Bone marrow (tissue), 2 donors: ENCODE results near the gene GRK1.

Experiments
- DNase-seq, 2 donors: peaks; one replicate each; lab custom pipeline; 2025; lab: John Stamatoyannopoulos, UW

The GRK1 gene

DNA sequence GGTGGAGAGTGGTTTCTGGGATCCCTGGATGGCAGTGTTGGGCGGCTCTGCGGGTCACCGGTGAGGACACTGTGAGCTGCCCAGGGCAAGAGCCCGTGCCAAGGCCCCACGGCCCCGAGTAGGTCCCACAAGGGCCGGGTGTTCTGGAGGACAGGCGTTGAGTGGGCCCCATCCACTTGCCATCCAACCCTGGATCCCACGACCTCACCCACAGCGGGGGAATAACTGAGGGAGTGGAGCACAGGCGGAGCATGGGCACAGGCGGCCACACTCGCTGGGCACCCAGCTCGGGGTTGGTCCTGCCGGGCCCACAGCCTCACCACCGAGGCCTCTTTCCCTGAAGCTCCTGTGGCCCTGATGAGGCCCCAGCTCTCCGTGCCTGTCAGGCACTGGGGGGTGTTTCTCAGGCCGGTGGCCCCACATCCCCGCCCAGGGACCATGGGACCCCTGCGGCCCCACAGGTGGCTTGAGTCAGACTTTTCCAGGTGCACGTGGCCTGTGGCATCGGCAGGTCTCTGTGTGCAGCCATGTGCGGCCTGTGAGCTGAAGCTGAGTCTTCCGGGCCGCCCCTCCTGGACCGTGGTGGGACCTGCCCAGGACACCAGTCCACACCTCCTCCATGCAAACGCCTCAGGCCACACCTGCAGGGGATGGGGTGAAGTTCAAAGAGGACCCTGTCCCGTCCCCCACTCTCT, 108.6 kb downstream of the GRK1 start:
- DNase-seq: no peak

DNA sequence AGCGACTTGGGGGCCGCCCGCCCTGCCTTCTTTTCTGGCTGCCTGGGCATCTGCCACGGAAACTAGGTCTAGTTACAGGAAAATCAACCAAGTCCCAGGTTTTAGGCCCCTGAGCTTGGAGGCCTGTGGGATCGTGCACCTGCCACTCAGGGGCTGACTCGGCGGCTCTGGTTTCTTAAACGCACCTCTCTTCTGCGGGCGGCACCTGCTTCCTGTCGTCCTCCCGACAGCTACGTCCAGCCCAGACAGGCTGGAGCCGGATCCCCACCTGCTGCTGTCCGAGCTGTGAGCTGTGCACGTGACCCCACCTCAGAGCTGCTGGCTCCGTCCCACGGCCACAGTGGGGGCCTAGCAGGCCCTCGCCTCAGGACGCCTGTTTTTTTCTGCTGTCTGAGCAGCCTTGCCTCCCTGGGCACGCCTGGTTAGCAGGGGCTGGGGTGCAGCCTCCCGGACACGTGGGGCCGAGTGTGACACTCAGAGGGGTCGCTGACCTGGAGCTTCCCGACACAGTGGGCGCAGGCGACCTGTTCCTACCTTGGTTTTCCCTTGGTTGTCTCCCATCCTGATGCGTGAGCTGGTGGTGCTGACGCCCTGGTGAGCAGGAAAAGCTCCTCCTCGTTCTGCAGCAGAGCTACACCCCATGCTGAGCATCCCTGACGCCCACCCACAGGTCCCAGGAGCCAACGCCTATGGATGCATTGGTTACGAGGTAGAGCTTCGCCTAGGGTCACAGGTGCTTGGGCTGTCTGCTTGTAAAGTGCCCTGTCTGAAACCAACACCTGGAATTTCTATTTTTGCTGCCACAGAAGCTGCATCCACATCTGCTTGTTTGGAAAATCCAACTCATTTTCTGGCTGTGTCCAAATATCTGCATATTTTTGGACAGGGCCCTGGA, 109.5 kb downstream of the GRK1 start:
- DNase-seq: no peak

DNA sequence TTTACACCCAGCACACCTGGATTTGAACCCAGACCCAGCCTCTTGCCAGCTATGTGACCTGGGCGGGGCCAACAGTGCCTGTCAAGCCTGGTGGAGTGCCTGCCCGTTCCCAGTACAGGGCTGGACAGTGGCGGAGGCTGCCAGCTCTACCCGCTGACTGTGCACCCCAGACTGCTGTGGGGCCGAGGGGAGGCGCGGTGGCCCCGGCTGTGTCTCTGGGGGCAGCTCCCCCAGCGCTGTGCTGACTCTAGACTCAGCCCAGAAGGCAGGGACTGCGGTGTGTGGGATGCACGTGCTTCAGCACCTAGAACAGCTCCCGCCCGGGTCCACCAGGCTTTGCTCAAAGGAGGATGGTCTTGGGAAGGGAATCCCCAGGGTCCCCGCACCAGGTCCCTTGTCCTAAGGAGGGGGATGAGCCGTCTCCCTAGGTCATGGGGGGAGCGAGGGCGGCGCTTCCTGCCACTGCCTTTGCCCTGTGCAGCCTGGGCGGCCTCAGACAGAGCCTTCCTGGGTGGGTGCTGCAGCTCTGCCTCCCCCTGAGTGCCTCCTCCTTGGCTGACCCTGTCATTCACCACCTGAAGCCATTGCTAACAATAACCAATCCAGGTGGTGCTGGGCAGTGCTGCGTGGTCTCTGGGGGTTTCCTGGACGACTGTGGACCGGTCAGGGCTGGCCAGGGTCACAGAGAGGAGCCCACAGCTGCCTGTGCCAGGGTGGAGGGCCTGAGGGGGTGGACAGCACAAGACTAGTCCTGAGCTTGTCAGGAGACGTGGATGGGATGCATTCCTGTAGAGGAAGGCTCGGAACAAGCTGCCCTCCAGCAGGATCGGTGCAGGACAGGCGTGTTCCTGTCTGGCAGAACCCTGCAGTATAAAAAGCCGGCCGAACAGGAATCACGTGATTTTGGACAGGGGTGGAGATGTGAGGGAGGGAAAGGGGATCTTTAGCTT, 110.6 kb downstream of the GRK1 start:
- DNase-seq: no peak

DNA sequence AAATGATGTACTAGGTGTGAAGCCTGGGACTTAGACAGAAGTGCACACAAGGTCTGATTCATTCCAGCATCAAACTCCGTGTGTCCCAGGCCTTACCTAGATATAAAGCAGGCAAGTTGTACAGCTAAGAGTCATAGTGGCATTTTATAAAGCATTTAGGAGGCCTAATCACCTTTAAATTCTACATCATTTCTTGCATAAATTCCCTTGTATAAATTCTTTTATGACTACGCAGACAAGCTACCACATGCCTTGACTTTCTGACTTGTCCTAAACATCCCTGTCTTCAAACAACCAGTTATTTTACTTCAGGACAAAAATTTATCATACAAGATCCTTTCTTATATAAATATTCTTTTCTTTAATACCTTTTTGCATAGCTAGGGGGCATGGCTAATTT, 114.6 kb downstream of the GRK1 start:
- no peak for DNase-seq

DNA sequence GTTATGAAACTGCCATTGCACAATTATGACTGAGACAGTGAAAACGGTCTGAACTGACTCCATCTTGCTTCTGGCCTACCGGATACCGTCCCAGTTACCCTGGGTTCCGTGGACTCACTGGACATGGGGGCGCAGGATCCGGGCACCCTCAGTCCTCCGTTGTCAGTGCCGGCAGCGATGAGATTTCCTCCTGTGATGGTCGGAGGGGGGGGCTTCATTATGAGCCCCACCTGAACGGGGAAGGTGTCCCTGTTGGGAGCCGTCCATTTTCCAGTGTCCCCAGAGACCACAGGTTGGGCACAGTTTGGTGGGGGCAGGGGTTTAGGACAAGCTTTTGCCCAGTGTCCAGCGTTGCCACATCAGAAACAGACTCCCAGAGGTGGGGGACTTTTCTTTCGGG, 115.5 kb downstream of the GRK1 start:
- DNase-seq: no peak

DNA sequence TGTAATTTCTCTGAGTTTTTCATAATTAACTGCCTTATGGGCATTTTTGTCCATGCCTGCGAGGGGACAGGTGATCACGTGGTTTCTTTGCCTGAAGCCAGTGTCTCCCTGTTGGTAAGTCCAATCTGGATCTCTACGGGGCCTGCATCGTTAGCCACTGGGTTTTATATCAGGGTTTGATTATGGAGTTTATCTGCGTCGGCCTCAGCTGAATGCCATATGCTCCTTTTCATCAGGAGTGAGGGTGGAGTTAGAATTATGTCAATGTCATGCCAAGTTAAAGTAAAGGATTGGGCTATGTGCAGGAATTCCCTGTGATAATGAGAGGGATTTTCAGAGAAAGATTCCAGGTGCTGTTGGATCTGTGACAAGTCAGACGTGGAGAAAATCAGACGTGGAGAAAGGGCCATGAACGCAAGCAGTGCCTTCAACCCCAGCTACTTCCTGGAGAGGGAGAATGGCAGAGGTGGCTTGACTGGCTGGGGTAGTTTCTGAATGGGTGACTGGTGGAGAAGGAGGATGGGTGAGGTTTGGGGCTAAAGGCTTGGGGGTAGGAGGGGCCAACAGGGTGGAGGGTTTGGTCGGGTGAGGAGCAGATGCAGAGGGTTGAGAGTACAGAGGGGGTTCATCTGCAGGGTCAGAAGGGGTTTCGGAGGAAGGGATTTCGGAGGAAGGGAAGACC, 116.3 kb downstream of the GRK1 start:
- DNase-seq: no peak

DNA sequence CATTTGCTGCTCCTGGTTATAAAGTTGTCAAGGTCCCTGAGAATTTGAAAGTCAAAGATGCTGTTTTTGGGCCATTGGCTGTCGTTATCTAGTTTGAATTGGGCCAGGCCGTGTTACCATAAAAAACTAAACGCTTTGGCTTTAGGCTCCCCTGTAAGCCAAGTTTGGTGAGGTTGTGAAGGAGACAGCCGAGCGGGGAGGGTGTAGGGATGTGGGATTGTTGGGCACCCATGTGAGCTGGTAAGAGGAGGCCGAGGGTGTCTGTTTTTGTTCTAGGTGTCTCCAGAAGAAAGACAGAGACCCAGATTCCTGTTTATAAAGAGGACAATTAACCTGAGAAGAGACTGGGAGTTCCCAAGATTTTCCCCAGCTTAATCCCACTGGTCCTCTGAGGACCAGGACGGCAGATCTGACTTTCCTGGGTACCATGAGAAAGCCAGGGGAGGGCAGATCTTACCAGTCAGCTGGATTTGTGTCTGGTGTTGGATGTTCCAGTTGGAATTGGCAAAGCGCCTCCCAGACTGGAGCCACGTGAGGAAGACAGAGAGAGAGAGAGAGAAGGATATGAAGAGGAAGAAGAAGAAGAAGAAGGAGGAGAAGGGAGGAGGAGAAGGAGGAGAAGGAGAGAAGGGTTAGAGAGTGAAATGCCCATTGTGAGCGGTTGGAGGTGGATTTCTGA, 117.1 kb downstream of the GRK1 start:
- DNase-seq: no peak

DNA sequence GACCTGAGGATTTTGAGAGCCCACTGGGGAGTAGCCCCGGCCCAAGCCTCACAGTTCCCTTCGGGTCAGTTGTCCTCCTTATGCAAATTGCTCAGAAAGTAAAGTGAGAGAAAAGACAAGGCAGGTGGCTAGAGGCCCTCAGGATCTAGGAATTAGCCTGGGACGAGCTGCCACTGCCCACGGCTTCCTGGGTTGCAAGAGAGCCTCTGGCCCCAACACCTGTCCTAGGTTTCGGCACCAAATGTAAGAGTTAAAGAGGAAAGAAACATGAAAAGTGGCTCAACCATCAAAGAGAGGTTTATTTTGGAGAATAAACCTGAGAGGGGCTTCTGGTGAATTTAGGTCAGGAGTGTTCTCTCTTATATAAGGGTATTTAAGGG, 117.6 kb downstream of the GRK1 start:
- DNase-seq: no peak

DNA sequence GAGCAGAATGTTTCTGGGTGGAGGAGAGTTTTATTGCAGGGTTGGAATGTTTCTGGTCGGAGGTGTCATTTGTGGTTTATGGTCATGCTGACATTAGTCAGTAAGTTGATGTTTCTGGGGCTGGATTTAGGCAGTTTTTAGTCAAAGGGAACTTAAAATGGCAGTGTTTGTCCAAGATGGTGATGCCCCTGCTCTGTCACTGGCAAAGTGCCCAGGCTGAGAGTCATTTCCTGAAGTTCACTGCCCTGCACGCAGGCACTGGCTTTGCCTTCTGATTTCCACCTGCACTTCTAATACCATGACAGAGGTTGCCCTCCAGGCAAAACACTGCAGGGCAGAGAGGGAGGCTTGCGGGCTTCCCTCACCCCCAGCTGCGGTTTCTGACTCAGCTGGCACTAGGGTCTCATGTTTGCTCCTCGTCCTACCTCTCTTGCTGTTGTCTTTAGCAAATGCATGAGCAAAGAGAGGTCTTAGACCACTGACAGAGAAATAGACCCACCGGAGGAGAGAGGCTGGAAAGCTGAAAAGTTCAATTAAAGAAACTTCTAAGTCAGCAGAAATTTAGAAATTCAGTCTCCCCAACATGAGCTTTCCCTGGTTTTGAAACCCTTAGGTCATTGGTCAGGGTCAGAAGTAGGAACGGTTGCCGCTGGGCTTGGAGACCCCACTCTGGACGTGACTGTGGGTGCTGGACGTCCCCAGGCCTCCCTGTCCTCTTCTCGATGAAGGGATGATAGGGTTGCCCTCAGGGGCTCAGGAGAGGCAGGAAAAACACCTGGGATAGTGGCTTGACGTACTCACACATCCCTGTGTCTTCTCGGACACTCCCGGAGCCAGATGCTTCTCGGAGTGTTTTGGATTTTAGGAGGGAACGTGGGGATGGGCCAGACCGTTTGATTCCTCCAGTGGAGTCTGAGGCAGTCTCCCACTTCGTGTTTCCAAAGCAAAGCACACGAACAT, 118.3 kb downstream of the GRK1 start:
- DNase-seq: peak in 1 of 2 donors; percentile 78

DNA sequence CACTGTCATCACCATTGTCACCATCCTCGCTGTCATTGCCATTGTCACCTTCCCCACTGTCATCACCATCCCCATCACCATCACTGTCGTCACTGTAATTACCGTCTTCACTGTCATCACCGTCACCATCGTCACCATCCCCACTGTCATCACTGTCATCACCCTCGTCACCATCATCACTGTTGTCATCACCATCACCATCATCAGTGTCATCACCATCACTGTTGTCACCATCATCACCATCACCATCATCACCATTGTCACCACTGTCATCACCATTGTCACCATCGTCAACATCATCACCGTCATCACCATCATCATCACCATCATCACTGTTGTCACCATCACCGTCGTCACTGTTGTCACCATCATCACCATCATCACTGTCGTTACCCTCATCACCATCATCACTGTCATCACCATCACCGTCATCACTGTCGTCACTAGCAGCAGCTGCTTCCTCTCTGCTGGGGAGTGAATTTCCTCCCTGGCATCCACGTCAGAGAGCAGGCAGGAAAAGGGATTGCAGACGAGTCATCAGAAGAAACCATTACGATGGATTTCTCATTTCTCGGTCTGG, 119.3 kb downstream of the GRK1 start:
- peak in 1 of 2 donors; percentile 15 for DNase-seq
